ENCODE data around the gene GTF2F1. TPM values are rescaled to one million over a fixed set of nuclear protein-coding genes. Genes with fewer than 3 reads are reported as not detected.
"Not testable (repeated sequence)": the region's sequence is repeated elsewhere in the genome, so short reads cannot be mapped to it uniquely, and the experiment has no call there.

Gene GTF2F1
- polyA plus RNA-seq, 1 donor: 99.4 TPM

DNA sequence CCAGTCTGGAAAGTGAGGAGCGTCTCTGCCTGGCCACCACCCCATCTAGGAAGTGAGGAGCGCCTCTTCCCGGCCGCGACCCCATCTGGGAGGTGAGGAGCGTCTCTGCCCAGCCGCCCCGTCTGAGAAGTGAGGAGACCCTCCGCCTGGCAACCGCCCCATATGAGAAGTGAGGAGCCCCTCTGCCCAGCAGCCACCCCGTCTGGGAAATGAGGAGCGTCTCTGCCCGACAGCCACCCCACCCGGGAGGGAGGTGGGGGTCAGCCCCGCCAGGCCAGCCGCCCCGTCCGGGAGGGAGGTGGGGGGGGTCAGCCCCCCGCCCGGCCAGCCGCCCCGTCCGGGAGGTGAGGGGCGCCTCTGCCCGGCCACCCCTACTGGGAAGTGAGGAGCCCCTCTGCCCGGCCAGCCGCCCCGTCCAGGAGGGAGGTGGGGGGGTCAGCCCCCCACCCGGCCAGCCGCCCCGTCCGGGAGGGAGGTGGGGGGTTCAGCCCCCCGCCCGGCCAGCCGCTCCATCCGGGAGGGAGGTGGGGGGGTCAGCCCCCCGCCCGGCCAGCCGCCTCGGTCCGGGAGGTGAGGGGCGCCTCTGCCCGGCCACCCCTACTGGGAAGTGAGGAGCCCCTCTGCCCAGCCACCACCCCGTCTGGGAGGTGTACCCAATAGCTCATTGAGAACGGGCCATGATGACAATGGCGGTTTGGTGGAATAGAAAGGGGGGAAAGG is 37.5 kb downstream of the GTF2F1 start:
- H3K36me3 ChIP-seq (ENCODE audit: control insufficient read depth, insufficient read depth, low read length); H3K27me3 ChIP-seq (ENCODE audit: control insufficient read depth, insufficient read depth, low read length); H3K27ac ChIP-seq (ENCODE audit: low read length); H3K4me1 ChIP-seq (ENCODE audit: control insufficient read depth, insufficient read depth, low read length); H3K9me3 ChIP-seq (ENCODE audit: control insufficient read depth, low read depth, low read length); H3K4me3 ChIP-seq (ENCODE audit: low read length); DNase-seq: not testable (repeated sequence)
- no CpG with 5 or more reads among the region's 46 CpGs for WGBS (ENCODE audit: insufficient coverage, low lambda C conversion rate)

DNA sequence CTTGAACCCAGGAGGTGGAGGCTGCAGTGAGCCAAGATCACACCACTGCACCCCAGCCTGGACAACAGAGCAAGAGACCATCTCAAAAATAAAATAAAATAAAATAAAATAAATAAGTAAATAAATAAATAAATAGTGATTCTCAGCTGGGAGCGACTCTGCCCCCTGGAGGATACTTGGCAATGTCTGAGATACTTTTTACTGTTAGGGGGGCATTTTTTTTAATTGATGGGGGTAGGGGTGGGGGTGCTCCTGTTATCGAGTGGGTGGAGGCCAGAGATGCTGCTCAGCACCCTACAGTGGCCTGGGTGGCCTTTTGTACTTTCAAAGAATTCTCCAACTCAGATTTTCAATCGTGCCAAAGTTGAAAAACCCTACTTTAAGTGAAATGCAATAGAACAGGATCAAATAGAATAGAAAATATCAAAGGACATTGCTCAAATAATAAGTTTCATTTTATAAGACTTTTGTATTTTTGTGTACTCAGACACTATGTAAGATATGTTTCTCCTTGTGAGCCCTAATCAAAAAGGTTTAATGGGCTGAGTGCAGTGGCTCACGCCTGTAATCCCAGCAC is 38.8 kb downstream of the GTF2F1 start:
- Histone ChIP-seq H3K27me3 (ENCODE audit: control insufficient read depth, insufficient read depth, low read length) (no peaks in the 10 kb centered on the region), H3K4me1 (ENCODE audit: control insufficient read depth, insufficient read depth, low read length) (no peaks in the 10 kb centered on the region), H3K36me3 (ENCODE audit: control insufficient read depth, insufficient read depth, low read length) (no peaks in the 10 kb centered on the region), H3K9me3 (ENCODE audit: control insufficient read depth, low read depth, low read length) (no peaks in the 10 kb centered on the region), H3K4me3 (ENCODE audit: low read length) (no peak overlapping the region), H3K27ac (ENCODE audit: low read length) (no peak overlapping the region)
- 25% methylated on average over 1 of the region's 4 CpGs for WGBS (ENCODE audit: insufficient coverage, low lambda C conversion rate)
- no peak for DNase-seq

DNA sequence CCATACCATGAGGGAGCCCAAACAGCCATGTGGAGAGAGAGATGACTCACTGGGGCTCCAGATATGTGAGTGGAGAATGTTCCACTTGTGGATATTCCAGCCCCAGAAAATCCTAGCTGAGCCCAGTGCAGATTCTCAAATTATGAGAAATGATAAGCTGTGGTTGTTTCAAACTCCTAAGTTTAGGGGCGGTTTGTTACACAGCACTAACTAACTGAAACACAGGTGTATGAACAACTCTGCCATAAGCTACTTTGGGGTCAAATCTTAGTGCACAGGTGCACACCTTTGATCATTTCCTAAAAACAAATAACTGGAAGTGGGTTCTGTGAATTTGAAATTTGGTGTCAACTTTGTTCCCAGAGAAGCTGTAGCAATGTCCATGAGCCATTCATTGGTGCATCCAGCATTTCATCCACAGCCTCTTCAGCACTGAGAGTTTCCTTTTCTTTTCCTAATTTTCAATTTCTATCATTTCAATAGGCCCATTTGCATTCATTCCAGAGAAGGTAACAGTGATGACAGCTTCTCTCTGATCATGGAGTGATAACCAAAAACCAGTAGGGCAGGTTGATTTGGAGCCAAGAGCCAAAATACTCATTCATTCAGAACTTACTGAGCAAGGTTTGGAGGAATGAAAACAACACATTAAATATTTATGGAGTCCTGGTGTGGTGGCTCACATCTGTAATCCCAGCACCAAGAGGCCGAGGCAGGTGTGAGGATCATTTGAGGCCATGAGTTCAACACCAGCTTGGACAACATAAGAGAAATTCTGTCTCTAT is 40.4 kb downstream of the GTF2F1 start:
- 100% methylated on average over 1 of the region's 2 CpGs for WGBS (ENCODE audit: insufficient coverage, low lambda C conversion rate)
- H3K36me3 ChIP-seq (ENCODE audit: control insufficient read depth, insufficient read depth, low read length): no peaks in the 10 kb centered on the region
- no peaks in the 10 kb centered on the region for H3K27me3 ChIP-seq (ENCODE audit: control insufficient read depth, insufficient read depth, low read length)
- no peak overlapping the region for H3K4me3 ChIP-seq (ENCODE audit: low read length)
- DNase-seq: no peak
- no peaks in the 10 kb centered on the region for H3K4me1 ChIP-seq (ENCODE audit: control insufficient read depth, insufficient read depth, low read length)
- no peak overlapping the region for H3K27ac ChIP-seq (ENCODE audit: low read length)
- H3K9me3 ChIP-seq (ENCODE audit: control insufficient read depth, low read depth, low read length): no peaks in the 10 kb centered on the region

DNA sequence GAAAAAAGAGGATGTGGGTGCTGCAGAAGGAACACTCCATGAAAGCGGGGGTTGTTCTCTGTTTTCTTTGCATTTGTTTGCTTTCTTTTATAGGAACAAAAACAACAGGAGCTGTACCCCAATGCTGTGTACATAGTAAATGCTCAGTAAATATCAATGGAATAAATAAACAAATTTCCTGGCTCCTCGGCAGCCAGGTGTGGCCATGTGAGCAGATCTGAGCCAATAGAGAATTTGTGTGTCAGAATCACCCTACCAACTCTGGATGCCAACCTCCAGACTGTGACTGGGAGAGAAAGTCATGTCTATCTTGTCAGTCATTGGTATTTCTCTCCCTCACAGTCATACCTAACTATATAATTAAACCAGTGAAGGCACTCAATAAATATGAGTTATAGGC is 42.3 kb downstream of the GTF2F1 start:
- DNase-seq: no peak
- no peaks in the 10 kb centered on the region for H3K36me3 ChIP-seq (ENCODE audit: control insufficient read depth, insufficient read depth, low read length)
- H3K27me3 ChIP-seq (ENCODE audit: control insufficient read depth, insufficient read depth, low read length): no peaks in the 10 kb centered on the region
- 57% methylated on average over 1 of the region's 2 CpGs for WGBS (ENCODE audit: insufficient coverage, low lambda C conversion rate)
- H3K4me1 ChIP-seq (ENCODE audit: control insufficient read depth, insufficient read depth, low read length): no peaks in the 10 kb centered on the region
- H3K27ac ChIP-seq (ENCODE audit: low read length): no peak overlapping the region
- H3K9me3 ChIP-seq (ENCODE audit: control insufficient read depth, low read depth, low read length): no peaks in the 10 kb centered on the region
- H3K4me3 ChIP-seq (ENCODE audit: low read length): no peak overlapping the region

DNA sequence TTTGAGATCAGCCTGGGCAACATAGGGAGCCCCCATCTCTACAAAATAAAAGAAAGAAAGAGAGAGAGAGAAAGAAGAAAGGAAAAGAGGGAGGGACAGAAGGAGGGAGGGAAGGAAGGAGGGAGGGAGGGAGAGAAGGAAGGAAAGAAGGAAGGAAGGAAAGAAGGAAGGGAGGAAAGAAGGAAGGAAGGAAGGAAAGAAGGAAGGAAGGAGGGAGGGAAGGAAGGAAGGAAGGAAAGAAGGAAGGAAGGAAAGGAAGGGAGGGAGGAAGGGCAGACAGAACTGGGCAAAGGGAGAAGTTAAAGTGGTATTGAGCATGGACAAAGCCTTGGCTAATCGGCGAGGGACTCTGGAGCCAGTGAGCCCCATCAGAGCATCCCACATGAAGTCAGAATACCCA is 43.7 kb downstream of the GTF2F1 start:
- not testable (repeated sequence) for H3K27ac ChIP-seq (ENCODE audit: low read length); DNase-seq; H3K27me3 ChIP-seq (ENCODE audit: control insufficient read depth, insufficient read depth, low read length); H3K36me3 ChIP-seq (ENCODE audit: control insufficient read depth, insufficient read depth, low read length); H3K9me3 ChIP-seq (ENCODE audit: control insufficient read depth, low read depth, low read length); H3K4me3 ChIP-seq (ENCODE audit: low read length); H3K4me1 ChIP-seq (ENCODE audit: control insufficient read depth, insufficient read depth, low read length)
- no CpG with 5 or more reads among the region's 2 CpGs for WGBS (ENCODE audit: insufficient coverage, low lambda C conversion rate)

DNA sequence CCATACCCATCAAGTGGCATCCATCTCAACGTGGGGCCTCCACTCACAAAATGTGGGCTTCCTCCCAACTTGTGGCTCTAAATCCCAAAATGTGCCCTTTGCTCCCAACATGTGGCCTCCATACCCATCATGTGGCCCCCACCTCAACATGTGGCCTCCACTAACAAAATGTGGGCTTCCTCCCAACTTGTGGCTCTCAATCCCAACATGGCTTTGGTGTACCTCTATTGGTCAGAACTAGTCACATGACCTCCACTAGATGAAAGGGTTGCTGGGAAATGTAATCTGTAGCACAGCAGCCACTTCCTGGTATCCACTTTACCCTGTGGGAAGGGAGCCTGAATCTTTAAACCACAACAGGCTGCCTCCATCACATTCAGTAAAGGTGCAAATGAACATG is 49.5 kb downstream of the GTF2F1 start:
- no peak overlapping the region for H3K4me3 ChIP-seq (ENCODE audit: low read length)
- no peak overlapping the region for H3K27ac ChIP-seq (ENCODE audit: low read length)
- no peak for DNase-seq
- H3K27me3 ChIP-seq (ENCODE audit: control insufficient read depth, insufficient read depth, low read length): no peaks in the 10 kb centered on the region
- no peaks in the 10 kb centered on the region for H3K9me3 ChIP-seq (ENCODE audit: control insufficient read depth, low read depth, low read length)
- H3K4me1 ChIP-seq (ENCODE audit: control insufficient read depth, insufficient read depth, low read length): no peaks in the 10 kb centered on the region
- H3K36me3 ChIP-seq (ENCODE audit: control insufficient read depth, insufficient read depth, low read length): no peaks in the 10 kb centered on the region
- no CpG with 5 or more reads among the region's 1 CpG for WGBS (ENCODE audit: insufficient coverage, low lambda C conversion rate)

DNA sequence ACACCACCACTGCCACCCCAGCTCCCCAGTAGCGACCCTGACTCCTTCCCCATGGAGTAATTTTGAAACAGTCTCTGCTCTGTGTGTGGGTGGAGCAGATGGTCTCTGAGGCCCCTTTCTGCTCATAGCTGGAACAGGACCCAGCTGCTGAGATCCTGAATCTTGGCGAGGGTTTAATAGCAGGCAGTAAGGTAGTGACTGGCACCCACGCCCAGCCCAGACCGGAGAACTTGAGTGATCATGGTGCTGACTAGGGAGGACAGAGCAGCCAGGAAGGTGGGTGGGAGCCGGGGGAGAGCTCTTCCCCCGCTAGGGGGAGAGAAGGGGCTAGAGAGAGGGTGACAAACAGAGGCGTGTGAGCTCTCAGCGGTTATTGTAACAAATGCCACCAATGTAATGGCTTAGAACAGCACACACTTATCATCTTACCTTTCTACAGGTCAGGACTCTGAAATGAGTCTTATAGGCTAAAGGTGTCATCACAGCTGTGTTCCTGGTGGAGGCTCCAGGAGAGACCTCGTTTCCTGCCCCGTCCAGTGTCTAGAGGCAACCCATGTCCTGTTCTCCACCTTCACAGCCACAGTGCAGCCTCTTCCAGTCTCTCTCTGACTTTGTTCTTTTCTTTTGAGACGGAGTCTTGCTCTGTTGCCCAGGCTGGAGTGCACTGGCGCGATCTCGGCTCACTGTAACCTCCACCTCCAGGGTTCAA is 52.3 kb downstream of the GTF2F1 start:
- Histone ChIP-seq H3K4me3 (ENCODE audit: low read length) (no peak overlapping the region), H3K27ac (ENCODE audit: low read length) (no peak overlapping the region), H3K36me3 (ENCODE audit: control insufficient read depth, insufficient read depth, low read length) (no peaks in the 10 kb centered on the region), H3K4me1 (ENCODE audit: control insufficient read depth, insufficient read depth, low read length) (no peaks in the 10 kb centered on the region), H3K9me3 (ENCODE audit: control insufficient read depth, low read depth, low read length) (no peaks in the 10 kb centered on the region), H3K27me3 (ENCODE audit: control insufficient read depth, insufficient read depth, low read length) (no peaks in the 10 kb centered on the region)
- no peak for DNase-seq
- WGBS (ENCODE audit: insufficient coverage, low lambda C conversion rate): 60% methylated on average over 1 of the region's 14 CpGs

DNA sequence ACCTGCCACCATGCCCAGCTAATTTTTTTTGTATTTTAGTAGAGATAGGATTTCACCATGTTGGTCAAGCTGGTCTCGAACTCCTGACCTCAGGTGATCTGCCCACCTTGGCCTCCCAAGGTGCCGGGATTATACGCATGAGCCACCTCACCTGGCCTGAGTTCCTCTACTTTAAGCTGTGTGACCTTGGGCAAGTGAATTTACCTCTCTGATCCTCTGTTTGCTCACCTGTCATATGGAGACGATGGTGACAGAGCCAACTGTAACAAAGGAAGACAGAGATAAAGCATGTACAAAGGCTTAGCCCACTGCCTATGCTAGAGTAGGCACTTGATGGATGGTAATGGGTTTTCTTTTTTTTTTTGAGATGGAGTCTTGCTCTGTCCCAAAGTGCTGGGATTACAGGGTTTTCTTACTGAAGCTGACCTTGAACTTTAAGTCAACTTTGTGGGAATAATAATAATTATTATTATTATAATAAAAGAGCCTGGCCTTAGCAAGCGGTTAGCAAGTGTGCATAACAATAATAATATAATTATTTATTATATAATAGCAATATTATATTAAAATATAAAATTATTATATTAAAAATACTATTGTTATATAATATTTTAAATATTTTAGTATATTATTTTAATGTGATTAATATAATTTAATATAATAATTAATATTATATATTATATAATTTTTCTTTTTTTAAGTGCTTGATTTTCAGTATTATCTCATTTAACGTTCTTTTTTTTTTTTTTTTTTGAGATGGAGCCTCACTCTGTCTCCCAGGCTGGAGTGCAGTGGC is 58.3 kb downstream of the GTF2F1 start:
- Histone ChIP-seq H3K4me3 (ENCODE audit: low read length) (no peak overlapping the region), H3K27me3 (ENCODE audit: control insufficient read depth, insufficient read depth, low read length) (no peaks in the 10 kb centered on the region), H3K27ac (ENCODE audit: low read length) (no peak overlapping the region), H3K36me3 (ENCODE audit: control insufficient read depth, insufficient read depth, low read length) (no peaks in the 10 kb centered on the region), H3K4me1 (ENCODE audit: control insufficient read depth, insufficient read depth, low read length) (no peaks in the 10 kb centered on the region), H3K9me3 (ENCODE audit: control insufficient read depth, low read depth, low read length) (no peaks in the 10 kb centered on the region)
- WGBS (ENCODE audit: insufficient coverage, low lambda C conversion rate): 100% methylated on average over 1 of the region's 6 CpGs
- DNase-seq: no peak

DNA sequence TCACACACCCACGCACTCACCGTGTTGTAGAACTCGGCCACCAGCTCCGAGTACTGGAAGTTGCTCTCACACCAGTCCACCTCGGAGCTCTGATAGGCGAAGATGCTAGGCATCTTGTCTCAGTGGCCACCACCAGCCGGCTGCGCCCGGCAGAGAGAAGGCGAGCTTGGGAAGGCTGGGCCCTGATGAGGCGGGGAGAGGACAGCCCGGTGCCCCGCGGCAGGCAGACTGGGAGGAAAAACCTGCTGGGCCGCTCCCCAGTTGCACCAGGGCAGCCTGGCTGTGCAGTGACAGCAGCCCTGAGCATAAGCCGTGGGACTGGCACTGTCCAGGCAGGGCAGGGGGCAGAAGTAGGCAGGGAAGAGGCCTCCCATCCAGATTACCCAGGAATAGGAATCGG is 59.5 kb downstream of the GTF2F1 start, which contains the start of gene ACER1:
Gene ACER1 (minus strand): TSS at position 174 of the 400 bp plus-strand sequence. CDS start 61 bp downstream, at position 113.
- no peak within 1 kb of the TSS for H3K27ac ChIP-seq (ENCODE audit: low read length)
- no peaks in the 10 kb centered on the region for H3K9me3 ChIP-seq (ENCODE audit: control insufficient read depth, low read depth, low read length)
- no peaks in the 10 kb centered on the region for H3K27me3 ChIP-seq (ENCODE audit: control insufficient read depth, insufficient read depth, low read length)
- H3K4me1 ChIP-seq (ENCODE audit: control insufficient read depth, insufficient read depth, low read length): no peaks in the 10 kb centered on the region
- DNase-seq: no peak
- H3K36me3 ChIP-seq (ENCODE audit: control insufficient read depth, insufficient read depth, low read length): no peaks in the 10 kb centered on the region
- WGBS (ENCODE audit: insufficient coverage, low lambda C conversion rate): no CpG with 5 or more reads among the region's 17 CpGs
- no peak within 1 kb of the TSS for H3K4me3 ChIP-seq (ENCODE audit: low read length)

Measured in large intestine (tissue), 3 donors.